ENCODE results near the gene RIPOR2.

Gene RIPOR2

GRCh38 chr6:24856901-24857670 lies 78.7 kb downstream of the RIPOR2 start:
- Histone ChIP-seq H3K36me3 (replicated peaks; ENCODE audit: low read depth, low read length) (peaks cover 75% of the 10 kb centered on the region), H3K4me2 (ENCODE audit: low read length) (no peak overlapping the region), H3K79me2 (ENCODE audit: low read length) (peaks cover 5% of the 10 kb centered on the region; the same call in 1 of the 2 replicates), H3K9ac (ENCODE audit: low read length) (no peak overlapping the region), H3K4me1 (ENCODE audit: low read length) (peaks cover 25% of the 10 kb centered on the region), H4K20me1 (ENCODE audit: insufficient read depth, low read length) (peaks cover 29% of the 10 kb centered on the region), H2AFZ (ENCODE audit: low read depth, low read length) (no peak overlapping the region), H3K27ac (ENCODE audit: low read length) (no peak overlapping the region), H3K4me3 (ENCODE audit: low read length) (no peak overlapping the region), H3K9me3 (ENCODE audit: insufficient read depth, low read length) (no peaks in the 10 kb centered on the region), H3K27me3 (ENCODE audit: low read depth, low read length) (no peaks in the 10 kb centered on the region)
- TF ChIP-seq EZH2phosphoT487 (IDR thresholded peaks at IDR 0.05; ENCODE audit: low read depth) (no peak), CTCF (IDR thresholded peaks at IDR 0.05; ENCODE audit: low read depth, low read length) (no peak)

- H4K20me1 ChIP-seq (ENCODE audit: insufficient read depth, low read length) = peaks cover 29% of the 10 kb centered on the region
- no peak overlapping the region for H2AFZ ChIP-seq (ENCODE audit: low read depth, low read length)
- H3K79me2 ChIP-seq (ENCODE audit: low read length) = peaks cover 5% of the 10 kb centered on the region; the same call in 1 of the 2 replicates
- no peaks in the 10 kb centered on the region for H3K27me3 ChIP-seq (ENCODE audit: low read depth, low read length)
- TF ChIP-seq CTCF (IDR thresholded peaks at IDR 0.05; ENCODE audit: low read depth, low read length) = no peak
- no peak for TF ChIP-seq EZH2phosphoT487 (IDR thresholded peaks at IDR 0.05; ENCODE audit: low read depth)
- no peak overlapping the region for H3K4me2 ChIP-seq (ENCODE audit: low read length)
- peaks cover 71% of the 10 kb centered on the region for H3K36me3 ChIP-seq (replicated peaks; ENCODE audit: low read depth, low read length)
- H3K9ac ChIP-seq (ENCODE audit: low read length) = no peak overlapping the region
- H3K4me3 ChIP-seq (ENCODE audit: low read length) = no peak overlapping the region
- peaks cover 25% of the 10 kb centered on the region for H3K4me1 ChIP-seq (ENCODE audit: low read length)
- no peak overlapping the region for H3K27ac ChIP-seq (ENCODE audit: low read length)
- no peaks in the 10 kb centered on the region for H3K9me3 ChIP-seq (ENCODE audit: insufficient read depth, low read length)
Measured at GRCh38 chr6:24856246-24856599, 79.5 kb downstream of the RIPOR2 start.

- Histone ChIP-seq H3K9ac (ENCODE audit: low read length) (no peak overlapping the region), H3K27me3 (ENCODE audit: low read depth, low read length) (no peaks in the 10 kb centered on the region), H3K27ac (ENCODE audit: low read length) (no peak overlapping the region), H3K9me3 (ENCODE audit: insufficient read depth, low read length) (no peaks in the 10 kb centered on the region), H2AFZ (ENCODE audit: low read depth, low read length) (no peak overlapping the region), H3K4me3 (ENCODE audit: low read length) (no peak overlapping the region), H3K4me2 (ENCODE audit: low read length) (no peak overlapping the region), H3K79me2 (ENCODE audit: low read length) (peaks cover 5% of the 10 kb centered on the region; the same call in 1 of the 2 replicates), H3K36me3 (replicated peaks; ENCODE audit: low read depth, low read length) (peaks cover 68% of the 10 kb centered on the region), H4K20me1 (ENCODE audit: insufficient read depth, low read length) (peaks cover 29% of the 10 kb centered on the region), H3K4me1 (ENCODE audit: low read length) (peaks cover 25% of the 10 kb centered on the region)
- TF ChIP-seq CTCF (IDR thresholded peaks at IDR 0.05; ENCODE audit: low read depth, low read length) (peak; percentile 54), EZH2phosphoT487 (IDR thresholded peaks at IDR 0.05; ENCODE audit: low read depth) (no peak)
Measured at GRCh38 chr6:24855395-24856245, 80.1 kb downstream of the RIPOR2 start.

- Histone ChIP-seq H3K4me2 (ENCODE audit: low read length) (no peak overlapping the region), H3K4me1 (ENCODE audit: low read length) (peaks cover 13% of the 10 kb centered on the region), H2AFZ (ENCODE audit: low read depth, low read length) (no peak overlapping the region), H3K9ac (ENCODE audit: low read length) (no peak overlapping the region), H3K36me3 (replicated peaks; ENCODE audit: low read depth, low read length) (peaks cover 66% of the 10 kb centered on the region), H4K20me1 (ENCODE audit: insufficient read depth, low read length) (peaks cover 21% of the 10 kb centered on the region), H3K27ac (ENCODE audit: low read length) (no peak overlapping the region), H3K79me2 (ENCODE audit: low read length) (peaks cover 5% of the 10 kb centered on the region; the same call in 1 of the 2 replicates), H3K4me3 (ENCODE audit: low read length) (no peak overlapping the region), H3K9me3 (ENCODE audit: insufficient read depth, low read length) (no peaks in the 10 kb centered on the region), H3K27me3 (ENCODE audit: low read depth, low read length) (no peaks in the 10 kb centered on the region)
- TF ChIP-seq CTCF (IDR thresholded peaks at IDR 0.05; ENCODE audit: low read depth, low read length) (no peak), EZH2phosphoT487 (IDR thresholded peaks at IDR 0.05; ENCODE audit: low read depth) (no peak)
Measured at GRCh38 chr6:24854077-24854666, 81.6 kb downstream of the RIPOR2 start.

All from OCI-LY3 (cell line).